Keratinocyte (primary cell): Measurements from ENCODE around the gene UVSSA. TPM values are rescaled to one million over a fixed set of nuclear protein-coding genes. Genes with fewer than 3 reads are reported as not detected.

Experiments
- DNase-seq: peaks from one replicate; pipeline ENCODE4 v3.0.0-alpha.2; 2011; ENCODE audit warnings: low read depth, missing footprints, low spot score
- FAIRE-seq: peaks from 2 replicates; lab custom pipeline; 2011; peaks lifted over from hg19 to GRCh38; lab: Jason Lieb, UNC
- H2AFZ ChIP-seq: 2 replicates; pipeline ENCODE4 v1.6.0; 2012; ENCODE audit warnings: low read length, control low read depth, inconsistent platforms; ENCODE audit not compliant: control insufficient read depth
- H3K27ac ChIP-seq: 2 replicates; pipeline ENCODE4 v1.5.1; 2011; ENCODE audit warnings: low read length; ENCODE audit not compliant: control insufficient read depth, insufficient read depth
- H3K27me3 ChIP-seq: 3 replicates; pipeline ENCODE4 v1.6.0; 2011; ENCODE audit warnings: low read length; ENCODE audit not compliant: control insufficient read depth, insufficient read depth; ENCODE audit errors: extremely low read depth
- H3K36me3 ChIP-seq, 2 experiments: 2 replicates in 1 of 2; 3 replicates in 1 of 2; pipeline ENCODE4 v1.5.1; 2011; ENCODE audit warnings: low read length in 2 of 2, mild to moderate bottlenecking in 1 of 2; ENCODE audit not compliant: control insufficient read depth in 2 of 2, insufficient read depth in 2 of 2; ENCODE audit errors: extremely low read depth in 1 of 2
- H3K4me1 ChIP-seq: 3 replicates; pipeline ENCODE4 v1.5.1; 2011; ENCODE audit warnings: low read length; ENCODE audit not compliant: control insufficient read depth, insufficient read depth; ENCODE audit errors: extremely low read depth
- H3K4me2 ChIP-seq: 3 replicates; pipeline ENCODE4 v1.6.0; 2011; ENCODE audit warnings: low read depth, low read length; ENCODE audit not compliant: control insufficient read depth, insufficient read depth; ENCODE audit errors: extremely low read depth
- H3K4me3 ChIP-seq, 3 experiments: fragments of 200-600 bp in 1 of 3; sonication (generic) in 1 of 3; 2 replicates in 2 of 3; 3 replicates in 1 of 3; pipeline ENCODE4 v1.5.1; 2011 to 2016; ENCODE audit warnings: low read length in 3 of 3, mild to moderate bottlenecking in 3 of 3, control low read depth in 2 of 3, inconsistent platforms in 1 of 3, low read depth in 1 of 3, mixed read lengths in 1 of 3, mixed run types in 1 of 3, moderate library complexity in 1 of 3; ENCODE audit not compliant: control insufficient read depth in 2 of 3, insufficient read depth in 2 of 3; ENCODE audit errors: extremely low read depth in 1 of 3
- H3K79me2 ChIP-seq: 2 replicates; pipeline ENCODE4 v1.6.0; 2012; ENCODE audit warnings: low read length; ENCODE audit not compliant: control insufficient read depth, insufficient read depth
- H3K9ac ChIP-seq: 3 replicates; pipeline ENCODE4 v1.6.0; 2011; ENCODE audit warnings: low read length; ENCODE audit not compliant: control insufficient read depth, insufficient read depth; ENCODE audit errors: extremely low read depth
- H3K9me1 ChIP-seq: 3 replicates; pipeline ENCODE4 v1.6.0; 2011; ENCODE audit warnings: low read length; ENCODE audit not compliant: control insufficient read depth, insufficient read depth; ENCODE audit errors: extremely low read depth
- H3K9me3 ChIP-seq: 2 replicates; pipeline ENCODE4 v1.5.1; 2012; ENCODE audit warnings: low read depth, low read length; ENCODE audit not compliant: control insufficient read depth
- H4K20me1 ChIP-seq: 3 replicates; pipeline ENCODE4 v1.6.0; 2011; ENCODE audit warnings: low read length; ENCODE audit not compliant: control insufficient read depth, insufficient read depth; ENCODE audit errors: extremely low read depth
- CTCF ChIP-seq, 3 experiments: IDR thresholded peaks in 1 of 3; conservative IDR thresholded peaks in 1 of 3; optimal IDR thresholded peaks in 1 of 3; 2 replicates in 2 of 3; 3 replicates in 1 of 3; pipeline versions ENCODE3 to v1.5.1; 2011; ENCODE audit warnings: low read length in 3 of 3, mild to moderate bottlenecking in 3 of 3, moderate library complexity in 2 of 3, control low read depth in 1 of 3, inconsistent platforms in 1 of 3; ENCODE audit not compliant: insufficient read depth in 2 of 3; ENCODE audit errors: extremely low read depth in 1 of 3
- EZH2 ChIP-seq: IDR thresholded peaks from one replicate; pipeline ENCODE4 v1.6.1; 2012; ENCODE audit warnings: inconsistent platforms, mild to moderate bottlenecking, low read length, moderate library complexity
- dilution Hi-C: fragments of 300-500 bp; cut with MboI; formaldehyde crosslinking; loops from one replicate; pipeline ENCODE4 v1.7.0; 2020; ENCODE audit warnings: low sequenced_read_pairs; ENCODE audit not compliant: extremely low pct_ligation_motif_present
- polyA plus RNA-seq, 5 experiments: library from polyadenylated mRNA; depleted of rRNA in 3 of 5; stranded (reverse) in 3 of 5; stranded (forward) in 1 of 5; unstranded in 1 of 5; fragments of >200 nt; gene quantifications; 1 replicate in 1 of 5; 2 replicates in 3 of 5; 3 replicates in 1 of 5; pipeline versions ENCODE4 v1.2.1 to v1.2.3, GENCODE V29; 2011 to 2012; ENCODE audit warnings: missing spikeins in 2 of 5, low read depth in 1 of 5, low replicate concordance in 1 of 5

The UVSSA gene
- polyA plus RNA-seq, 1 donor (not counting 4 experiments of a cell fraction or from before 2014, with no cell fraction given), result 4.7 TPM

GRCh38 chr4:1413687-1414479 lies 66.9 kb downstream of the UVSSA start:
- FAIRE-seq (no peak), DNase-seq (no peak)
- H3K27ac ChIP-seq, result no peak overlapping the region
- H3K4me2 ChIP-seq, result no peak overlapping the region
- no peaks in the 10 kb centered on the region for H3K36me3 ChIP-seq
- H3K9me3 ChIP-seq, result no peaks in the 10 kb centered on the region
- dilution Hi-C loops, result loop anchor here (25.0 kb wide), 1 partner anchor 223 kb away; no protein-coding TSS in a partner anchor
- H3K4me3 ChIP-seq, result no peak overlapping the region
- H2AFZ ChIP-seq, result no peak overlapping the region
- H4K20me1 ChIP-seq, result peaks cover 6% of the 10 kb centered on the region
- H3K9me1 ChIP-seq, result no peaks in the 10 kb centered on the region
- H3K79me2 ChIP-seq, result no peaks in the 10 kb centered on the region
- TF ChIP-seq EZH2 (peak; percentile 68), CTCF (optimal IDR thresholded peaks at IDR 0.05 in 1 of 3, IDR thresholded peaks at IDR 0.05 in 1 of 3, conservative IDR thresholded peaks at IDR 0.05 in 1 of 3; ENCODE audit: extremely low read depth in 1 of 3, insufficient read depth in 2 of 3, low read length in 3 of 3) (no peak)
- H3K9ac ChIP-seq, result no peak overlapping the region
- H3K4me1 ChIP-seq, result no peaks in the 10 kb centered on the region
- H3K27me3 ChIP-seq, result peaks cover 51% of the 10 kb centered on the region

GRCh38 chr4:1414831-1415680 lies 68.0 kb downstream of the UVSSA start:
- no peak overlapping the region for H3K4me3 ChIP-seq
- H3K27ac ChIP-seq, result no peak overlapping the region
- no peaks in the 10 kb centered on the region for H3K4me1 ChIP-seq
- FAIRE-seq, result no peak
- dilution Hi-C loops, result loop anchor here (25.0 kb wide), 1 partner anchor 222 kb away; no protein-coding TSS in a partner anchor
- peaks cover 6% of the 10 kb centered on the region for H4K20me1 ChIP-seq
- no peaks in the 10 kb centered on the region for H3K9me3 ChIP-seq
- H3K27me3 ChIP-seq, result peaks cover 45% of the 10 kb centered on the region
- H2AFZ ChIP-seq, result no peak overlapping the region
- H3K9me1 ChIP-seq, result no peaks in the 10 kb centered on the region
- no peaks in the 10 kb centered on the region for H3K36me3 ChIP-seq
- DNase-seq, result no peak
- H3K79me2 ChIP-seq, result no peaks in the 10 kb centered on the region
- H3K4me2 ChIP-seq, result no peak overlapping the region
- H3K9ac ChIP-seq, result no peak overlapping the region
- TF ChIP-seq CTCF (optimal IDR thresholded peaks at IDR 0.05 in 1 of 3, IDR thresholded peaks at IDR 0.05 in 1 of 3, conservative IDR thresholded peaks at IDR 0.05 in 1 of 3; ENCODE audit: extremely low read depth in 1 of 3, insufficient read depth in 2 of 3, low read length in 3 of 3), result no peak
- TF ChIP-seq EZH2, result peak; percentile 45
